HCT116 (cell line): Measurements from ENCODE around the gene ZNF202. TPM values are rescaled to one million over a fixed set of nuclear protein-coding genes. Genes with fewer than 3 reads are reported as not detected.

Experiments
- ATAC-seq: fragments of 200-7000 bp; cut with Tn5 transposase; 2 replicates; pipeline ENCODE4 v1.9.1; 2020; ENCODE audit warnings: mild to moderate bottlenecking, moderate library complexity
- BruUV-seq: library from RNA; stranded (reverse); fragments of 400-500 nt; replicated peaks from 2 replicates; lab custom pipeline; 2021; lab: Mats Ljungman, UMichigan
- CTCF ChIA-PET: fragments of 300-600 bp; sonication (Branson Sonifier 250); formaldehyde crosslinking; loops from one replicate; lab custom pipeline; 2021; ENCODE audit warnings: antibody characterized with exemption; lab: Charles Lee
- POLR2A ChIA-PET: fragments of 300-600, 350-600 bp; sonication (Branson Sonifier 250); formaldehyde crosslinking; loops from one replicate; lab custom pipeline; 2021; ENCODE audit warnings: antibody characterized with exemption; lab: Charles Lee
- RAD21 ChIA-PET, 2 experiments: fragments of 300-600 bp; sonication (Branson Sonifier 250); formaldehyde crosslinking; loops; one replicate each; lab custom pipeline; 2023; ENCODE audit warnings: low total read pairs in 2 of 2; ENCODE audit not compliant: uncharacterized antibody in 2 of 2, unreplicated experiment in 2 of 2, low non-redundant PET in 1 of 2; lab: Charles Lee
- DNase-seq: peaks from one replicate; pipeline ENCODE4 v3.0.0-alpha.2; 2010; ENCODE audit warnings: low read depth, low spot score
- H2AFZ ChIP-seq: fragments of 200-600 bp; shearing (Covaris generic), sonication (generic); 2 replicates; pipeline ENCODE4 v1.6.1; 2017; ENCODE audit warnings: low read depth, mixed run types, mixed read lengths, antibody characterized with exemption, low read length; ENCODE audit not compliant: poor library complexity, severe bottlenecking
- H3K27ac ChIP-seq: 2 replicates; pipeline ENCODE4 v1.5.1; 2012; ENCODE audit warnings: low read depth, low read length
- H3K27me3 ChIP-seq: fragments of 200-600 bp; sonication (generic); 2 replicates; pipeline ENCODE4 v1.6.1; 2016; ENCODE audit warnings: mixed run types, low read length, mixed read lengths; ENCODE audit not compliant: insufficient read depth
- H3K36me3 ChIP-seq, 2 experiments: fragments of 200-500 bp in 1 of 2; fragments of 200-600 bp in 1 of 2; sonication (Bioruptor generic) in 1 of 2; sonication (generic) in 1 of 2; 2 replicates each; pipeline versions ENCODE4 v1.5.1 to v1.6.1; 2014 to 2016; ENCODE audit warnings: low read length in 2 of 2, inconsistent platforms in 1 of 2, mixed read lengths in 1 of 2, mixed run types in 1 of 2; ENCODE audit not compliant: insufficient read depth in 2 of 2, control insufficient read depth in 1 of 2
- H3K4me1 ChIP-seq, 2 experiments: fragments of 200-600 bp in 1 of 2; sonication (generic) in 1 of 2; 2 replicates each; pipeline versions ENCODE4 v1.5.1 to v1.6.1; 2012 to 2017; ENCODE audit warnings: low read length in 2 of 2, inconsistent platforms in 1 of 2, mild to moderate bottlenecking in 1 of 2, mixed read lengths in 1 of 2, mixed run types in 1 of 2, moderate library complexity in 1 of 2; ENCODE audit not compliant: insufficient read depth in 2 of 2, control insufficient read depth in 1 of 2
- H3K4me2 ChIP-seq: fragments of 200-600 bp; sonication (generic); 2 replicates; pipeline ENCODE4 v1.6.1; 2017; ENCODE audit warnings: mixed run types, low read length, mixed read lengths
- H3K4me3 ChIP-seq, 2 experiments: fragments of 200-600 bp in 1 of 2; sonication (generic) in 1 of 2; replicated peaks in 1 of 2; 2 replicates each; pipeline ENCODE4 v1.5.1; 2011 to 2016; ENCODE audit warnings: low read length in 2 of 2, control low read depth in 1 of 2, low read depth in 1 of 2, mild to moderate bottlenecking in 1 of 2, mixed read lengths in 1 of 2, mixed run types in 1 of 2
- H3K79me2 ChIP-seq: fragments of 200-600 bp; sonication (generic); 2 replicates; pipeline ENCODE4 v1.6.1; 2017; ENCODE audit warnings: mild to moderate bottlenecking, mixed run types, low read length, moderate library complexity, mixed read lengths; ENCODE audit not compliant: insufficient read depth
- H3K9ac ChIP-seq: fragments of 200-600 bp; sonication (generic); 2 replicates; pipeline ENCODE4 v1.6.1; 2016; ENCODE audit warnings: low read length, mixed read lengths
- H3K9me2 ChIP-seq: fragments of 200-600 bp; sonication (generic), shearing (Covaris generic); 2 replicates; pipeline ENCODE4 v1.6.1; 2017; ENCODE audit warnings: mixed run types, mild to moderate bottlenecking, moderate library complexity; ENCODE audit not compliant: insufficient read depth
- H3K9me3 ChIP-seq, 2 experiments: fragments of 200-500 bp in 1 of 2; fragments of 200-600 bp in 1 of 2; sonication (Bioruptor generic) in 1 of 2; sonication (generic) in 1 of 2; 2 replicates each; pipeline ENCODE4 v1.6.1; 2014 to 2017; ENCODE audit warnings: low read length in 2 of 2, mixed read lengths in 2 of 2, inconsistent platforms in 1 of 2, low read depth in 1 of 2, mild to moderate bottlenecking in 1 of 2, mixed run types in 1 of 2, moderate library complexity in 1 of 2; ENCODE audit not compliant: control insufficient read depth in 1 of 2, insufficient read depth in 1 of 2
- H4K20me1 ChIP-seq: fragments of 200-600 bp; sonication (generic), shearing (Covaris generic); 2 replicates; pipeline ENCODE4 v1.6.1; 2017; ENCODE audit warnings: mixed run types, mild to moderate bottlenecking, moderate library complexity; ENCODE audit not compliant: insufficient read depth
- CEBPB ChIP-seq: IDR thresholded peaks from 2 replicates; pipeline ENCODE4 v1.6.1; 2012; ENCODE audit warnings: low read depth
- CTCF ChIP-seq, 3 experiments: fragments of 200-600 bp in 1 of 3; sonication (generic) in 1 of 3; IDR thresholded peaks in 2 of 3; conservative IDR thresholded peaks in 1 of 3; 2 replicates each; pipeline ENCODE4 v1.5.1; 2012 to 2017; ENCODE audit warnings: low read depth in 2 of 3, low read length in 2 of 3, antibody characterized with exemption in 1 of 3, borderline replicate concordance in 1 of 3, control low read depth in 1 of 3, mild to moderate bottlenecking in 1 of 3, mixed read lengths in 1 of 3, mixed run types in 1 of 3, moderate library complexity in 1 of 3; ENCODE audit not compliant: insufficient read depth in 1 of 3
- EGR1 ChIP-seq: IDR thresholded peaks from 2 replicates; pipeline ENCODE4 v1.6.1; 2012; ENCODE audit warnings: low read depth
- ELF1 ChIP-seq: IDR thresholded peaks from 2 replicates; pipeline ENCODE4 v1.6.1; 2012; ENCODE audit warnings: low read depth, borderline replicate concordance
- EZH2 ChIP-seq: fragments of 200-600 bp; sonication (generic); IDR thresholded peaks from 2 replicates; pipeline ENCODE4 v1.6.1; 2017; ENCODE audit warnings: antibody characterized with exemption, mixed run types
- FOSL1 ChIP-seq: IDR thresholded peaks from 2 replicates; pipeline ENCODE4 v1.6.1; 2012; ENCODE audit warnings: low read depth
- POLR2AphosphoS5 ChIP-seq: IDR thresholded peaks from 2 replicates; pipeline ENCODE4 v1.6.1; 2011; ENCODE audit warnings: mild to moderate bottlenecking, low read depth, low read length, moderate library complexity
- RAD21 ChIP-seq: IDR thresholded peaks from 2 replicates; pipeline ENCODE4 v1.6.1; 2012; ENCODE audit warnings: low read depth, mild to moderate bottlenecking
- SP1 ChIP-seq: IDR thresholded peaks from 2 replicates; pipeline ENCODE4 v1.6.1; 2012; ENCODE audit warnings: low read depth
- SRF ChIP-seq: IDR thresholded peaks from 2 replicates; pipeline ENCODE4 v1.6.1; 2012; ENCODE audit warnings: low read depth
- TCF7L2 ChIP-seq: IDR thresholded peaks from 2 replicates; pipeline ENCODE4 v1.7.0; 2011; ENCODE audit warnings: borderline replicate concordance, inconsistent platforms; ENCODE audit not compliant: insufficient read depth, insufficient read length; ENCODE audit errors: extremely low read depth
- ZNF274 ChIP-seq: fragments of 200-500 bp; sonication (Bioruptor generic); IDR thresholded peaks from 2 replicates; pipeline ENCODE4 v1.6.1; 2014; ENCODE audit warnings: mild to moderate bottlenecking, low read depth, low read length, inconsistent platforms
- intact Hi-C: fragments of 100-400 bp; cut with micrococcal nuclease; formaldehyde crosslinking; loops from 2 replicates; pipeline ENCODE4 v1.10.0; 2022
- total RNA-seq: library from RNA; stranded (reverse); gene quantifications from one replicate; pipeline ENCODE4 v1.2.1, GENCODE V29; 2021; ENCODE audit not compliant: unreplicated experiment
- TF ChIP-seq, protein P1 (sequence below): IDR thresholded peaks from 2 replicates; pipeline ENCODE4 v1.6.1; 2012
- TF ChIP-seq, protein P2 (sequence below): IDR thresholded peaks from 2 replicates; pipeline ENCODE4 v1.6.1; 2012; ENCODE audit warnings: low read depth

ZNF202 gene
- total RNA-seq, 1 experiment from 2014 or later, result 16.9 TPM

GRCh38 chr11:123745764-123746451, 4.4 kb upstream of the ZNF202 start:
- H3K4me2 ChIP-seq, result no peak overlapping the region
- peaks cover 37% of the 10 kb centered on the region for H3K27me3 ChIP-seq

More at GRCh38 chr11:123745764-123746451, 4.4 kb upstream of the ZNF202 start:
- no peak overlapping the region for H3K4me3 ChIP-seq
- H3K9me3 ChIP-seq, result no peaks in the 10 kb centered on the region
- no peaks in the 10 kb centered on the region for H3K36me3 ChIP-seq
- BruUV-seq, result no TSS peak
- intact Hi-C loops, result no loop called here
- H3K79me2 ChIP-seq, result peaks cover 5% of the 10 kb centered on the region
- no peak for ATAC-seq
- H3K27ac ChIP-seq, result no peak overlapping the region
- no peak for DNase-seq
- H3K9ac ChIP-seq, result no peak overlapping the region
- H3K4me1 ChIP-seq, result peaks cover 0 to 6% of the 10 kb centered on the region in 2 experiments; a peak in 1 of 4 replicates
- no peak overlapping the region for H2AFZ ChIP-seq
- H4K20me1 ChIP-seq, result no peaks in the 10 kb centered on the region
- CTCF ChIA-PET, result no interaction called here
- RAD21 ChIA-PET, result no interaction called here
- no peaks in the 10 kb centered on the region for H3K9me2 ChIP-seq
- POLR2A ChIA-PET, result no interaction called here
- TF ChIP-seq, protein P1, sequence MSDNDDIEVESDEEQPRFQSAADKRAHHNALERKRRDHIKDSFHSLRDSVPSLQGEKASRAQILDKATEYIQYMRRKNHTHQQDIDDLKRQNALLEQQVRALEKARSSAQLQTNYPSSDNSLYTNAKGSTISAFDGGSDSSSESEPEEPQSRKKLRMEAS, result no peak
- TF ChIP-seq RAD21, result no peak
- no peak for TF ChIP-seq EGR1
- no peak for TF ChIP-seq CEBPB
- TF ChIP-seq, protein P2, sequence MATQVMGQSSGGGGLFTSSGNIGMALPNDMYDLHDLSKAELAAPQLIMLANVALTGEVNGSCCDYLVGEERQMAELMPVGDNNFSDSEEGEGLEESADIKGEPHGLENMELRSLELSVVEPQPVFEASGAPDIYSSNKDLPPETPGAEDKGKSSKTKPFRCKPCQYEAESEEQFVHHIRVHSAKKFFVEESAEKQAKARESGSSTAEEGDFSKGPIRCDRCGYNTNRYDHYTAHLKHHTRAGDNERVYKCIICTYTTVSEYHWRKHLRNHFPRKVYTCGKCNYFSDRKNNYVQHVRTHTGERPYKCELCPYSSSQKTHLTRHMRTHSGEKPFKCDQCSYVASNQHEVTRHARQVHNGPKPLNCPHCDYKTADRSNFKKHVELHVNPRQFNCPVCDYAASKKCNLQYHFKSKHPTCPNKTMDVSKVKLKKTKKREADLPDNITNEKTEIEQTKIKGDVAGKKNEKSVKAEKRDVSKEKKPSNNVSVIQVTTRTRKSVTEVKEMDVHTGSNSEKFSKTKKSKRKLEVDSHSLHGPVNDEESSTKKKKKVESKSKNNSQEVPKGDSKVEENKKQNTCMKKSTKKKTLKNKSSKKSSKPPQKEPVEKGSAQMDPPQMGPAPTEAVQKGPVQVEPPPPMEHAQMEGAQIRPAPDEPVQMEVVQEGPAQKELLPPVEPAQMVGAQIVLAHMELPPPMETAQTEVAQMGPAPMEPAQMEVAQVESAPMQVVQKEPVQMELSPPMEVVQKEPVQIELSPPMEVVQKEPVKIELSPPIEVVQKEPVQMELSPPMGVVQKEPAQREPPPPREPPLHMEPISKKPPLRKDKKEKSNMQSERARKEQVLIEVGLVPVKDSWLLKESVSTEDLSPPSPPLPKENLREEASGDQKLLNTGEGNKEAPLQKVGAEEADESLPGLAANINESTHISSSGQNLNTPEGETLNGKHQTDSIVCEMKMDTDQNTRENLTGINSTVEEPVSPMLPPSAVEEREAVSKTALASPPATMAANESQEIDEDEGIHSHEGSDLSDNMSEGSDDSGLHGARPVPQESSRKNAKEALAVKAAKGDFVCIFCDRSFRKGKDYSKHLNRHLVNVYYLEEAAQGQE, result no peak
- no peak for TF ChIP-seq FOSL1
- no peak for TF ChIP-seq SRF
- no peak for TF ChIP-seq TCF7L2
- no peak for TF ChIP-seq POLR2AphosphoS5
- no peak for TF ChIP-seq ZNF274
- TF ChIP-seq EZH2, result no peak
- no peak for TF ChIP-seq SP1
- TF ChIP-seq ELF1, result no peak
- no peak for TF ChIP-seq CTCF (IDR thresholded peaks at IDR 0.05 in 2 of 3, conservative IDR thresholded peaks at IDR 0.05 in 1 of 3; ENCODE audit: borderline replicate concordance in 1 of 3, insufficient read depth in 1 of 3, low read depth in 2 of 3, low read length in 2 of 3)
- TF ChIP-seq, all 23 proteins: peak for 0
